Breast epithelium (tissue), 4 donors: Measurements from ENCODE around the gene AK8. TPM values are rescaled to one million over a fixed set of nuclear protein-coding genes. Genes with fewer than 3 reads are reported as not detected.

ENCODE experiments used
- DNase-seq, 2 donors: peaks; one replicate each; pipeline ENCODE4 v3.0.0-alpha.2; 2019; ENCODE audit warnings: low spot score in 2 of 2
- H3K27ac ChIP-seq, 2 donors: fragments of 200-600 bp; sonication (generic) in 1 of 2; one replicate each; pipeline ENCODE4 v1.5.1; 2016 to 2019; ENCODE audit warnings: mild to moderate bottlenecking in 1 of 2
- H3K27me3 ChIP-seq, 2 donors: fragments of 200-600 bp; sonication (generic) in 1 of 2; one replicate each; pipeline versions ENCODE4 v1.5.1 to v1.6.0; 2017 to 2019; ENCODE audit warnings: control low read depth in 1 of 2, mild to moderate bottlenecking in 1 of 2
- H3K36me3 ChIP-seq: fragments of 200-600 bp; one replicate; pipeline ENCODE4 v1.5.1; 2019
- H3K4me1 ChIP-seq, 2 donors: fragments of 200-600 bp; sonication (generic); one replicate each; pipeline ENCODE4 v1.5.1; 2016 to 2019; ENCODE audit warnings: control low read depth in 1 of 2
- H3K4me3 ChIP-seq, 3 donors: fragments of 200-600 bp; sonication (generic); 1 replicate in 2 of 3; 2 replicates in 1 of 3; pipeline ENCODE4 v1.5.1; 2016 to 2019; ENCODE audit warnings: mild to moderate bottlenecking in 3 of 3, moderate library complexity in 2 of 3
- H3K9me3 ChIP-seq, 2 donors: fragments of 200-600 bp; sonication (generic) in 1 of 2; one replicate each; pipeline ENCODE4 v1.5.1; 2016 to 2019; ENCODE audit warnings: control low read depth in 1 of 2
- CTCF ChIP-seq, 3 donors: fragments of 450-650 bp; IDR thresholded peaks; one replicate each; pipeline ENCODE4 v1.5.1; 2016 to 2017; ENCODE audit warnings: antibody characterized with exemption in 3 of 3, mild to moderate bottlenecking in 3 of 3, moderate library complexity in 3 of 3
- POLR2A ChIP-seq: fragments of 450-650 bp; IDR thresholded peaks from one replicate; pipeline ENCODE4 v1.6.1; 2016; ENCODE audit warnings: antibody characterized with exemption, mild to moderate bottlenecking, moderate library complexity
- POLR2AphosphoS5 ChIP-seq, 3 donors: sonication (generic); formaldehyde crosslinking; IDR thresholded peaks; one replicate each; pipeline ENCODE4 v1.6.1; 2017; ENCODE audit warnings: antibody characterized with exemption in 3 of 3
- intact Hi-C: fragments of 100-400 bp; cut with DNase I; formaldehyde crosslinking; loops from one replicate; pipeline ENCODE4 v1.15.1; 2023; ENCODE audit warnings: low total_unique reads
- total RNA-seq, 3 donors: library from RNA; depleted of rRNA; stranded (reverse); fragments of >200 nt; gene quantifications; one replicate each; pipeline ENCODE4 v1.1.0, GENCODE V29; 2016

AK8 gene
- total RNA-seq, 3 donors from 2014 or later, result 0.66 to 2.6 (median 1.0) TPM

- intact Hi-C loops, result no loop called here
- DNase-seq, result no peak
- Histone ChIP-seq H3K27me3 (no peaks in the 10 kb centered on the region), H3K27ac (no peak overlapping the region), H3K4me3 (no peak overlapping the region), H3K9me3 (no peaks in the 10 kb centered on the region), H3K4me1 (no peaks in the 10 kb centered on the region), H3K36me3 (no peaks in the 10 kb centered on the region)
- TF ChIP-seq POLR2A (no peak), CTCF (IDR thresholded peaks at IDR 0.05) (no peak), POLR2AphosphoS5 (IDR thresholded peaks at IDR 0.05) (no peak)
Measured at GRCh38 chr9:132681561-132681960, 196.5 kb downstream of the AK8 start.

- Histone ChIP-seq H3K36me3 (no peaks in the 10 kb centered on the region), H3K4me1 (no peaks in the 10 kb centered on the region), H3K4me3 (no peak overlapping the region), H3K27ac (no peak overlapping the region), H3K27me3 (no peaks in the 10 kb centered on the region), H3K9me3 (no peaks in the 10 kb centered on the region)
- no peak for DNase-seq
- TF ChIP-seq POLR2AphosphoS5 (IDR thresholded peaks at IDR 0.05), result no peak
- no peak for TF ChIP-seq POLR2A
- TF ChIP-seq CTCF (IDR thresholded peaks at IDR 0.05), result no peak
- intact Hi-C loops, result no loop called here
Measured at GRCh38 chr9:132679946-132680625, 198.0 kb downstream of the AK8 start.

- no peaks in the 10 kb centered on the region for H3K36me3 ChIP-seq
- TF ChIP-seq POLR2AphosphoS5 (IDR thresholded peaks at IDR 0.05), result no peak
- TF ChIP-seq POLR2A, result no peak
- TF ChIP-seq CTCF (IDR thresholded peaks at IDR 0.05), result no peak
- DNase-seq, result no peak
- H3K4me3 ChIP-seq, result no peak overlapping the region
- H3K27me3 ChIP-seq, result no peaks in the 10 kb centered on the region
- intact Hi-C loops, result loop anchor here (2.0 kb wide), 1 partner anchor 45 kb away; no protein-coding TSS in a partner anchor
- no peaks in the 10 kb centered on the region for H3K4me1 ChIP-seq
- H3K27ac ChIP-seq, result no peak overlapping the region
- H3K9me3 ChIP-seq, result no peaks in the 10 kb centered on the region
Measured at GRCh38 chr9:132677976-132678375, 200.1 kb downstream of the AK8 start.

Other genes with a start within 250 kb of the AK8 start
- gene DDX31, start 208.3 kb downstream of the AK8 start, total RNA-seq, result 10 to 100 TPM; 10.2 to 23.6 (median 19.0) TPM
- gene GTF3C4, start 207.8 kb downstream of the AK8 start, total RNA-seq, result 10 to 100 TPM in 2 of 3 donors, 1 to 10 TPM in 1; 9.3 to 19.6 (median 13.4) TPM
- 1 to 10 TPM; 2.9 to 5.4 (median 5.0) TPM for gene SPACA9, start 614 bp upstream of the AK8 start, total RNA-seq
- 10 to 100 TPM; 38.1 to 61.9 (median 48.2) TPM for gene TSC1, start 66.3 kb upstream of the AK8 start, total RNA-seq
- gene GFI1B, start 100.4 kb upstream of the AK8 start, total RNA-seq, result not detected
- gene GTF3C5, start 152.7 kb upstream of the AK8 start, total RNA-seq, result 10 to 100 TPM; 43.8 to 74.4 (median 68.2) TPM
- under 1 TPM; 0.29 to 0.98 (median 0.32) TPM for gene CEL, start 183.7 kb upstream of the AK8 start, total RNA-seq
- 10 to 100 TPM; 52.0 to 94.1 (median 79.3) TPM for gene RALGDS, start 243.0 kb upstream of the AK8 start, total RNA-seq